H9 (cell line): ENCODE data around the gene UPK1A. TPM values are rescaled to one million over a fixed set of nuclear protein-coding genes. Genes with fewer than 3 reads are reported as not detected.

Experiments
- DNase-seq: peaks from one replicate; pipeline ENCODE4 v3.0.0-alpha.2; 2017
- H2AFZ ChIP-seq: one replicate; pipeline ENCODE4 v1.6.1; 2013; ENCODE audit warnings: mild to moderate bottlenecking, low read length, control low read depth, moderate library complexity
- H2AK5ac ChIP-seq: 2 replicates; pipeline ENCODE4 v1.6.1; 2013; ENCODE audit warnings: low read length, control low read depth, mixed read lengths; ENCODE audit not compliant: insufficient read length
- H2BK120ac ChIP-seq: one replicate; pipeline ENCODE4 v1.6.1; 2013; ENCODE audit warnings: low read depth, mild to moderate bottlenecking, low read length, control low read depth, inconsistent platforms; ENCODE audit not compliant: poor library complexity, severe bottlenecking
- H2BK12ac ChIP-seq: 2 replicates; pipeline ENCODE4 v1.6.1; 2013; ENCODE audit warnings: low read length, control low read depth, mixed read lengths, low read depth; ENCODE audit not compliant: insufficient read length
- H2BK15ac ChIP-seq: 2 replicates; pipeline ENCODE4 v1.6.1; 2013; ENCODE audit warnings: low read depth, low read length, control low read depth
- H2BK20ac ChIP-seq: one replicate; pipeline ENCODE4 v1.6.1; 2013; ENCODE audit warnings: low read depth, mild to moderate bottlenecking, low read length, control low read depth, inconsistent platforms; ENCODE audit not compliant: poor library complexity, severe bottlenecking
- H2BK5ac ChIP-seq: 2 replicates; pipeline ENCODE4 v1.6.1; 2013; ENCODE audit warnings: low read length, control low read depth, mixed read lengths; ENCODE audit not compliant: insufficient read length
- H3K14ac ChIP-seq: 2 replicates; pipeline ENCODE4 v1.6.1; 2013; ENCODE audit warnings: low read length, control low read depth; ENCODE audit not compliant: insufficient read depth
- H3K18ac ChIP-seq: 2 replicates; pipeline ENCODE4 v1.6.1; 2013; ENCODE audit warnings: low read depth, mild to moderate bottlenecking, mixed read lengths, low read length, control low read depth; ENCODE audit not compliant: insufficient read length
- H3K23ac ChIP-seq: 2 replicates; pipeline ENCODE4 v1.6.1; 2013; ENCODE audit warnings: low read length, control low read depth, mixed read lengths, low read depth; ENCODE audit not compliant: insufficient read length
- H3K23me2 ChIP-seq: 2 replicates; pipeline ENCODE4 v1.6.1; 2013; ENCODE audit warnings: low read depth, mild to moderate bottlenecking, mixed read lengths, low read length, control low read depth; ENCODE audit not compliant: insufficient read length, poor library complexity, severe bottlenecking
- H3K27ac ChIP-seq: 2 replicates; pipeline ENCODE4 v1.5.1; 2013; ENCODE audit warnings: low read length, control low read depth, mixed read lengths, low read depth; ENCODE audit not compliant: insufficient read length
- H3K27me3 ChIP-seq: 2 replicates; pipeline ENCODE4 v1.6.1; 2013; ENCODE audit warnings: low read length, control low read depth, inconsistent platforms; ENCODE audit not compliant: insufficient read depth
- H3K4ac ChIP-seq: 2 replicates; pipeline ENCODE4 v1.6.1; 2013; ENCODE audit warnings: low read depth, mild to moderate bottlenecking, control low read depth, inconsistent platforms, low read length, moderate library complexity
- H3K4me1 ChIP-seq: 2 replicates; pipeline ENCODE4 v1.6.1; 2013; ENCODE audit warnings: low read length, control low read depth, inconsistent platforms; ENCODE audit not compliant: insufficient read depth
- H3K4me2 ChIP-seq: 2 replicates; pipeline ENCODE4 v1.6.1; 2013; ENCODE audit warnings: low read length, control low read depth, mixed read lengths; ENCODE audit not compliant: insufficient read length, insufficient read depth
- H3K56ac ChIP-seq: 2 replicates; pipeline ENCODE4 v1.6.1; 2013; ENCODE audit warnings: low read depth, mild to moderate bottlenecking, mixed read lengths, low read length, control low read depth; ENCODE audit not compliant: insufficient read length
- H3K79me1 ChIP-seq: 2 replicates; pipeline ENCODE4 v1.6.1; 2013; ENCODE audit warnings: low read depth, mild to moderate bottlenecking, moderate library complexity, low read length, control low read depth, inconsistent platforms; ENCODE audit not compliant: insufficient read depth, poor library complexity, severe bottlenecking
- H3K79me2 ChIP-seq: 2 replicates; pipeline ENCODE4 v1.6.1; 2013; ENCODE audit warnings: low read length, control low read depth, inconsistent platforms; ENCODE audit not compliant: insufficient read depth
- H3K9ac ChIP-seq: 2 replicates; pipeline ENCODE4 v1.6.1; 2013; ENCODE audit warnings: low read length, control low read depth, mixed read lengths; ENCODE audit not compliant: insufficient read length; ENCODE audit errors: extremely low read depth
- H3K9me3 ChIP-seq: one replicate; pipeline ENCODE4 v1.6.1; 2013; ENCODE audit warnings: low read depth, low read length, inconsistent platforms; ENCODE audit not compliant: control insufficient read depth
- H3T11ph ChIP-seq: one replicate; pipeline ENCODE4 v1.6.1; 2013; ENCODE audit warnings: mild to moderate bottlenecking, low read length, control low read depth, inconsistent platforms
- H4K20me1 ChIP-seq: one replicate; pipeline ENCODE4 v1.6.1; 2013; ENCODE audit not compliant: control insufficient read depth, insufficient read length, insufficient read depth
- H4K5ac ChIP-seq: 2 replicates; pipeline ENCODE4 v1.6.1; 2013; ENCODE audit warnings: low read depth, mild to moderate bottlenecking, mixed read lengths, low read length, control low read depth; ENCODE audit not compliant: insufficient read length
- H4K8ac ChIP-seq: replicated peaks from 2 replicates; pipeline ENCODE4 v1.6.1; 2013; ENCODE audit warnings: low read length, control low read depth, mixed read lengths, low read depth; ENCODE audit not compliant: insufficient read length
- H4K91ac ChIP-seq: 2 replicates; pipeline ENCODE4 v1.6.1; 2013; ENCODE audit warnings: low read depth, mild to moderate bottlenecking, moderate library complexity, mixed read lengths, low read length, control low read depth; ENCODE audit not compliant: insufficient read length
- H3K27ac Mint-ChIP-seq, 3 experiments: 2 replicates in 2 of 3; 3 replicates in 1 of 3; pipeline ENCODE4 v1.8.0; 2020 to 2021; ENCODE audit warnings: mixed read lengths in 3 of 3, mild to moderate bottlenecking in 1 of 3, moderate library complexity in 1 of 3
- H3K27me3 Mint-ChIP-seq: 2 replicates; pipeline ENCODE4 v1.8.0; 2021; ENCODE audit warnings: low read depth, mild to moderate bottlenecking, moderate library complexity, mixed read lengths
- H3K36me3 Mint-ChIP-seq, 3 experiments: 2 replicates in 2 of 3; 3 replicates in 1 of 3; pipeline ENCODE4 v1.8.0; 2020 to 2021; ENCODE audit warnings: low read depth in 3 of 3, mixed read lengths in 3 of 3; ENCODE audit not compliant: insufficient read depth in 1 of 3
- H3K4me1 Mint-ChIP-seq, 2 experiments: 2 replicates each; pipeline ENCODE4 v1.8.0; 2020; ENCODE audit warnings: mixed read lengths in 2 of 2
- H3K4me3 Mint-ChIP-seq, 2 experiments: 2 replicates in 1 of 2; 3 replicates in 1 of 2; pipeline ENCODE4 v1.8.0; 2020 to 2021; ENCODE audit warnings: mild to moderate bottlenecking in 2 of 2, mixed read lengths in 2 of 2, moderate library complexity in 1 of 2
- H3K9me3 Mint-ChIP-seq, 2 experiments: 2 replicates in 1 of 2; 3 replicates in 1 of 2; pipeline ENCODE4 v1.8.0; 2020; ENCODE audit warnings: mild to moderate bottlenecking in 2 of 2, mixed read lengths in 2 of 2, moderate library complexity in 1 of 2
- CTCF ChIP-seq: fragments of 200-600 bp; sonication (generic); conservative IDR thresholded peaks from 3 replicates; pipeline ENCODE4 v1.8.0; 2021; ENCODE audit warnings: antibody characterized with exemption, mild to moderate bottlenecking
- WGBS: extraction: QIAGEN DNeasy Blood & Tissue Kit; methylation state at CpG from one replicate; pipeline ENCODE4 v1.1.7; 2013; ENCODE audit warnings: missing lambda C conversion rate, low lambda C conversion rate, mixed read lengths; ENCODE audit not compliant: insufficient read length; ENCODE audit errors: extremely low coverage; 5-methylcytosine and 5-hydroxymethylcytosine counted together
- total RNA-seq: library from RNA; stranded (reverse); gene quantifications from 2 replicates; pipeline ENCODE4 v1.2.1, GENCODE V29; 2021

Gene UPK1A
- total RNA-seq, 1 experiment from 2014 or later: 4.3 TPM

- Histone ChIP-seq H3K4me1 (no peaks in the 10 kb centered on the region), H3K23ac (no peak overlapping the region), H3K9me3 (no peaks in the 10 kb centered on the region), H3K79me1 (no peaks in the 10 kb centered on the region), H3K14ac (no peak overlapping the region), H3K18ac (no peak overlapping the region), H3T11ph (no peak overlapping the region), H3K56ac (no peak overlapping the region), H3K23me2 (no peaks in the 10 kb centered on the region), H4K91ac (no peak overlapping the region), H4K20me1 (no peaks in the 10 kb centered on the region), H2BK15ac (no peak overlapping the region), H4K8ac (no peak overlapping the region), H2BK20ac (no peak overlapping the region), H3K79me2 (no peaks in the 10 kb centered on the region), H2AFZ (no peak overlapping the region), H3K27ac (no peak overlapping the region), H2BK12ac (no peak overlapping the region), H3K27me3 (no peaks in the 10 kb centered on the region), H3K4me2 (no peak overlapping the region), H3K9ac (no peak overlapping the region), H2BK5ac (no peak overlapping the region), H2AK5ac (no peak overlapping the region), H3K4ac (no peak overlapping the region), H2BK120ac (no peak overlapping the region), H4K5ac (no peak overlapping the region)
- TF ChIP-seq CTCF: no peak
- no peaks in the 10 kb centered on the region for H3K4me1 Mint-ChIP-seq
- WGBS: no CpG with 5 or more reads among the region's 9 CpGs
- no peak overlapping the region; a peak in 1 of 5 replicates for H3K4me3 Mint-ChIP-seq
- no peaks in the 10 kb centered on the region for H3K9me3 Mint-ChIP-seq
- DNase-seq: no peak
- H3K27ac Mint-ChIP-seq: no peak overlapping the region
- H3K27me3 Mint-ChIP-seq: no peaks in the 10 kb centered on the region; the same call in 1 of the 2 replicates
- H3K36me3 Mint-ChIP-seq: peaks cover 8 to 36% (median 20%) of the 10 kb centered on the region in 3 experiments; a peak in 6 of 7 replicates
These were observed 44.6 kb upstream of the UPK1A start for GRCh38 chr19:35621708-35622107.
